RWPE2 (cell line): ENCODE data around the gene CIC.
A peak's percentile ranks its signal among the peaks of the same experiment; 100 is the strongest.

Experiments used
- ATAC-seq: fragments of 200-7000 bp; cut with Tn5 transposase; 3 replicates; pipeline ENCODE4 v1.9.1; 2021; ENCODE audit warnings: low read depth
- DNase-seq: peaks from one replicate; pipeline ENCODE4 v3.0.0-alpha.2; 2020; ENCODE audit warnings: low spot score
- H3K27ac ChIP-seq: fragments of 450-650 bp; 2 replicates; pipeline ENCODE4 v1.5.1; 2017; ENCODE audit warnings: mild to moderate bottlenecking; ENCODE audit not compliant: poor library complexity, severe bottlenecking
- H3K27me3 ChIP-seq: fragments of 250-450 bp; sonication (Bioruptor Pico); 2 replicates; pipeline ENCODE4 v1.5.1; 2021; ENCODE audit warnings: mild to moderate bottlenecking, moderate library complexity; ENCODE audit not compliant: insufficient read depth, poor library complexity, severe bottlenecking
- H3K36me3 ChIP-seq: fragments of 250-450 bp; sonication (Bioruptor Pico); 2 replicates; pipeline ENCODE4 v1.5.1; 2020; ENCODE audit warnings: low read depth, mild to moderate bottlenecking, moderate library complexity
- H3K4me1 ChIP-seq: fragments of 250-450 bp; sonication (Bioruptor Pico); 2 replicates; pipeline ENCODE4 v1.5.1; 2021; ENCODE audit warnings: mild to moderate bottlenecking, moderate library complexity; ENCODE audit not compliant: insufficient read depth, poor library complexity, severe bottlenecking
- H3K4me3 ChIP-seq: fragments of 250-450 bp; sonication (Bioruptor Pico); 2 replicates; pipeline ENCODE4 v1.5.1; 2021; ENCODE audit warnings: mild to moderate bottlenecking, moderate library complexity; ENCODE audit not compliant: severe bottlenecking
- H3K9me3 ChIP-seq: fragments of 250-450 bp; sonication (Bioruptor Pico); 2 replicates; pipeline ENCODE4 v1.5.1; 2021; ENCODE audit warnings: mild to moderate bottlenecking, moderate library complexity; ENCODE audit not compliant: severe bottlenecking
- CTCF ChIP-seq: fragments of 450-650 bp; IDR thresholded peaks from one replicate; pipeline ENCODE4 v1.5.1; 2017; ENCODE audit warnings: mild to moderate bottlenecking, moderate library complexity; ENCODE audit not compliant: poor library complexity, severe bottlenecking

Gene CIC

GRCh38 chr19:42283188-42284065 lies 14.4 kb downstream of the CIC start:
- DNase-seq (peak; percentile 93), ATAC-seq (peak; percentile 32)
- no peak for TF ChIP-seq CTCF
- no peaks in the 10 kb centered on the region for H3K27me3 ChIP-seq
- H3K9me3 ChIP-seq, result no peaks in the 10 kb centered on the region
- H3K4me1 ChIP-seq, result peaks cover 27% of the 10 kb centered on the region
- peak overlapping the region; percentile 97 for H3K27ac ChIP-seq
- H3K4me3 ChIP-seq, result peak overlapping the region; percentile 91
- peaks cover 18% of the 10 kb centered on the region for H3K36me3 ChIP-seq

- Histone ChIP-seq H3K27me3 (no peaks in the 10 kb centered on the region), H3K36me3 (peaks cover 22% of the 10 kb centered on the region), H3K27ac (peak overlapping the region; percentile 97), H3K9me3 (no peaks in the 10 kb centered on the region), H3K4me3 (peak overlapping the region; percentile 91), H3K4me1 (peaks cover 21% of the 10 kb centered on the region)
- no peak for TF ChIP-seq CTCF
- no peak for DNase-seq
- ATAC-seq, result no peak
Observed at GRCh38 chr19:42284066-42284501, 15.0 kb downstream of the CIC start.

GRCh38 chr19:42284591-42285341 lies 15.7 kb downstream of the CIC start:
- no peak for ATAC-seq
- peak overlapping the region; percentile 97 for H3K27ac ChIP-seq
- no peak for TF ChIP-seq CTCF

GRCh38 chr19:42285541-42285941 lies 16.5 kb downstream of the CIC start:
- TF ChIP-seq CTCF, result no peak
- Histone ChIP-seq H3K9me3 (no peaks in the 10 kb centered on the region), H3K27ac (peak overlapping the region; percentile 97), H3K4me3 (no peak overlapping the region), H3K4me1 (peaks cover 17% of the 10 kb centered on the region), H3K27me3 (no peaks in the 10 kb centered on the region), H3K36me3 (peaks cover 37% of the 10 kb centered on the region)
- ATAC-seq, result no peak
- DNase-seq, result no peak

More at GRCh38 chr19:42284591-42285341, 15.7 kb downstream of the CIC start:
- H3K9me3 ChIP-seq, result no peaks in the 10 kb centered on the region
- peaks cover 17% of the 10 kb centered on the region for H3K4me1 ChIP-seq
- H3K27me3 ChIP-seq, result no peaks in the 10 kb centered on the region
- DNase-seq, result no peak
- H3K4me3 ChIP-seq, result peak overlapping the region; percentile 91
- peaks cover 29% of the 10 kb centered on the region for H3K36me3 ChIP-seq
